Stimulated activated CD8-positive, alpha-beta memory T cell treated with anti-CD3 and anti-CD28 coated beads, Interleukin-2, amount 100 ng/mL, for 48 hours (primary cell): Measurements from ENCODE around the gene NKIRAS2.
"Not testable (repeated sequence)": the region's sequence is repeated elsewhere in the genome, so short reads cannot be mapped to it uniquely, and the experiment has no call there.

Experiments used
- DNase-seq, 2 donors: peaks; one replicate each; pipeline ENCODE4 v3.0.0-alpha.2; 2020; ENCODE audit warnings: low read depth in 2 of 2

The NKIRAS2 gene

DNA sequence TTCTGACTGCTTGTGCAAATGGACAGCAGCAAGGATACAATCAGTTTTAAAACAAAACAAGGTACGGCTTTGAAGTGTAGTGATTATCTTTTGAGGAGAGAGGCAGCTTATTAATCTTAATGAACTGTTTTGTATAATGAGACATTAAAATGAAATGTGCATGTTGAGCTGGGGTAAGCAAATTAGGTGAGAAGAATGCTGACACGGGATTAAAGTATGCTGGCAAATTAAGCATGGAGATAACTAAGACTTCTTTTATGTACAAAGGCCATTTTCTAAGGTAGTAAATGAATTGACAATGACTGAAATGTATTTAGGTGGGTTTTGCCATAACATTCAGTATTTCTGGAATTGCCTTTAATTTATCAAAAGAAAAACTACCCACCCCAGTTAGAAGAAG lies 21.4 kb upstream of the NKIRAS2 start:
- DNase-seq, result no peak

DNA sequence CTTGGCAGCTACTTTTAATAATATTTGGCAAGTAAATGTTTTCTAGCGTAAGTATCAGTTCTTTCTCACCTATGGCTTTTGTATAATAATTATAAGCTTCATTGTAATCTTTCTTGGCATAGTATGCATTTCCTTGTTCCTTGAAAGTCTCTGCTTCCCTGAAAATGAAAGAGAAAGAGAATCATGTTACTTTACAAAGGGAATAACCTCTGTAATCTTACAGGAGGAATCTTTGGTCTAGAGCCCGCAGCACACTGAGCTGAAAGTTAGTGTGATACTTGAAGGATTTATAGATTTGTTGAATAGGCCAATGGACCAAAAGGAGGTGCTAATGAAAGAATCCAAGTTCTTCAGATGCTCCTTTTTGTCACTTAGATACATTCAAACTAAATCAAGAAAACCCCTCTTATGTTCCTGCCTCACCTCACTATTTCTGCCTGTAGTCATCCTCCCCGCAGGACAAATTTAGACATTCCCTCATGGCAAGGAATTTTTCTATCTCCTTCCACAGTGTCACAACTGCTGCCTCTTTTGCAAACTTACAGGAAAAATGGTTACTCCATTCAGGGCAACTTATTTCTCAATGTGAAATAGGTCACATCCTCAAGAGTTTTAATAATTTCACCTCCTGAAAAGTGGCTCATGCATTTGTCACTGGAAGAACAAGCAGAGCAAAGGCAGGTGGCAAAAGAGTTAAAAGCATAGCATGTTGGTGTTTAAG lies 19.3 kb upstream of the NKIRAS2 start:
- no peak for DNase-seq

DNA sequence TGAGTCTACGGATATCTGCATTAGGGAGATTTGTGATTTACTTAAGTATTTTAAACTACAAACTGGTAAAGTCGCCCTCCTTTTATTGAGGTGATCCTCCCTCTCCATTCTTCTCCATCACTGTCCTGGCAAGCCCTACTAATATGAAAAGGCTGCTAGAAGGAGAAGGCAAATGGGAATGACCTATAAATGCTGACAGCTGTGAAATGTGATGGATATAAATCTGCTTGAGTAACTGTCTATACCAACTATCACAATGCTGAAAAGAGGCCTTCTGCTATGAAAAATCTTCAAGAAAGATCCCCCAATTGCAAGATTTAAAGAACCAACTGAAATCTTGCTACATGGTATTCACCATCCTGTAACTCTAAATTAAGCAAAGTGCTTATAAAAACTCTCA lies 18.2 kb upstream of the NKIRAS2 start:
- DNase-seq, result no peak

GRCh38 chr17:42002175-42002791 lies 17.6 kb upstream of the NKIRAS2 start:
- DNase-seq, result no peak

- no peak for DNase-seq
Observed at GRCh38 chr17:42002792-42003301, 17.0 kb upstream of the NKIRAS2 start.

DNA sequence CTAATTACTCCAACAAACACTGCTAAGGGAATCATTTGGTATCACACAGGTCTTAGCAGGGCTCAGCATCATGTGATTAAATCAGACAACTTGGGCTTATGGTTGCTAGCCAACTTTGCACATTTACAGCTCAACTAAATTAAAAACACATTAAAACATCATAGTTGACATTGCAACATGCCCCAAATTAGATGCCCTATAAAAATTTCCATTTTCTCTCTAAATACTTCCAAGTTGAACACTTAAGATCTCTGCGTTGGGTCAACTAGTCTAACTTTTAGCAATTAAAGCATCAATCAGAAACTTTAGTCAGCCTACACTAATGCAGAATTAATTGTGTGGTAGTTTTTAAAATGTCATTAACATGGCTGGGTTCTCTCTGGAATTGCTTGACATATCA lies 14.7 kb upstream of the NKIRAS2 start:
- no peak for DNase-seq

GRCh38 chr17:42009170-42009569 lies 10.7 kb upstream of the NKIRAS2 start:
- no peak for DNase-seq

- DNase-seq, result not testable (repeated sequence)
Observed at GRCh38 chr17:42010266-42010680, 9.6 kb upstream of the NKIRAS2 start.

DNA sequence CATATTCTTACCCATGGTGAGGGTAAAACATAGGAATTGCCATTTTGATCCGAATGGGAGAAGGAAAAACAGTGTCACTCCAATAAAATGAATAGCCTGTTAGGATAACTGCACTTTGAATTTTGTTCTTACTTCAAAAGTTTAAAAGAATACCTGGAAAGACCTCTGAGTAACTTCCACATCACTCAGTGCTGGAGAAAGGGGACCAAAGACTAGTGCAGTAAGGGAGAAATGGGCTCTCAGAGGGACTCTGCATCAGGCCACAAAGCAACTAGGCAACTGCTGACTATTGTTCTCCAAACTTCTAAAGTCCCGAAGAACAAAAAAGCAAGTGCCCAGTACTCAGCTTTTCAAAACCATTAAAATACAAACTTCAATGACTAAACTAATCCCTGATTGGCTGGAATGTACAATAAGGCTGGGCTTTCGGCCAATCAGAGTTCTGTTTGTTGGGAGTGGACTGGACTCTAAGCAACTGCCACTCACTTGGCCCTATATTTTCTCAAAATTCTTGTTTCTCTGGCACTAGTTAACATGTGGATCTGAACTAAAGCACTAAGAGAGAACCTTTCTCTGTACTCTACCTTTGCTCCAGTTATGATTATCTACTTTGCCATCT lies 8.9 kb upstream of the NKIRAS2 start:
- DNase-seq, result no peak

- DNase-seq, result not testable (repeated sequence)
Observed at GRCh38 chr17:42012363-42012762, 7.5 kb upstream of the NKIRAS2 start.

DNA sequence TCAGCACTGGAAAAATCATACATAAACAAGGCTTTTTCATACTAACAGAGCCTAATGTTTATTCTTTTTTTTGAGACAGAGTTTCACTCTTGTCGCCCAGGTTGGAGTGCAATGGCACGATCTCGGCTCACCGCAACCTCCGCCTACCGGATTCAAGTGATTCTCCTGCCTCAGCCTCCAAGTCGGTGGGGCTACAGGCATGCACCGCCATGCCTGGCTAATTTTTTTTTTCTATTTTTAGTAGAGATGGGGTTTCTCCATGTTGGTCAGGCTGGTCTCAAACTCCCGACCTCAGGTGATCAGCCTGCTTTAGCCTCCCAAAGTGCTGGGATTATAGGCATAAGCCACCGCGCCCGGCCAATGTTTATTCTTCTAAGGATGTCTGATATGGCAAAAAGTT lies 6.2 kb upstream of the NKIRAS2 start:
- DNase-seq, result not testable (repeated sequence)

DNA sequence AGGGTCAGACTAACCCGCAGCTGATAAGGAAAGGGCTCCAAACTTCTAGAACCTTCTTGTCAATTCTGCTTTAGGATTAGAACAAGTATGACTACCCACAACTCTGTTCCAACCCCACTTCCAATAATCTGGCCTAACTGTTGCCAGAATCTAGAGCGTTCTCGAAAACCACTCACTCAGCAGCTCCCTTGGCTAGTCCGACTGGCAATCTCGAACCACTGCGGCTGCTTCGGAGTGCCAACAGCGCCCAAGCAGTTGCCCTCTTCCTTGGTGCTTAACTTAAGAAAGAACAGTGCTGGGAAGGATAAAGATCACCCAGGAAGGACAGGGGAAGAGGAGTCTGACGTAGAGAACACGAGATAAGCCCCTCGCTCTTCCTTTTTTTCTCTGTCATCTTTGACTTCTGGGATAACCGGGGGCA lies 3.5 kb upstream of the NKIRAS2 start:
- DNase-seq, result no peak

- peak; percentile 85 to 87 for DNase-seq
Observed at GRCh38 chr17:42016941-42017865, 2.7 kb upstream of the NKIRAS2 start, which contains the start of gene DNAJC7. Gene DNAJC7, minus strand, starts transcription at chr17:42017439. Its CDS starts 23 bp downstream, at chr17:42017416.

- no peak for DNase-seq
Observed at GRCh38 chr17:42017866-42018200, 2.1 kb upstream of the NKIRAS2 start.

DNA sequence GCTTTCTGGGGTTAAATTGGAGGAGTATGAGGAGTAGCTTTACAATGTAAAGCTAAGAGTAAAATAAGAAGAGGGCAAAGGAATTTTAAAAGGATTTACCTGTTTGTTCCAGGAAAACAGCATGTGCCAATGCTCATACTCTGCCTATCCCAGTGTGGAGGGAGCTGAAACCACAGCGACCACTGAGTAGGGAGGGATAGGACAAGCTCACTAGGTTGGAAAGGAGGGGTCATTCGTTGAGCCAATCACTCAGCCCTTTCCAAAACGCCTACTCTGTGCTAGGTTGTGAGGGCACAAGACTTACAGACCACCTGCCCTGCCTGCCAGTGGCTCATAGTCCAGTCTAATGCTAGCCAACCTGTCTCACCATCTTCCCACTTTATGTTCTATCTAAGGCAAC lies 1.6 kb upstream of the NKIRAS2 start:
- DNase-seq, result no peak

DNA sequence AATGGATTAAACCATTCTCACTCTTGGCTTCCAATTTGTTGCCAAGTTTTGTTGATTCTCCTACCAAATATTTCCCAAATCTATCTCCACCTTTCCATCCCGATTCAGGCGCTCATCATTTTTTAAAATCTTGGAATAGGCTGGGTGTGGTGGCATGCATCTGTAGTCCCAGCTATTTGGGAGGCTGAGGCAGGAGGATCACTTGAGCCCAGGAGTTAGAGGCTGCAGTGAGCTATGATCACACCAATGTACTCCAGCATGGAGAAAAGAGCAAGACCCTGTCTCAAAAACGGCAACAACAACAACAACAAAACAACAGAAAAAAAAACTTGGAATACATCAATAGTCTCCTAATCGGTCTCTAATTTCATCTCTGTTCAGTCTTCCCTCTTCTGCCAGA lies 902 bp upstream of the NKIRAS2 start:
- no peak for DNase-seq

GRCh38 chr17:42020845-42021244 lies 955 bp downstream of the NKIRAS2 start:
- not testable (repeated sequence) for DNase-seq

GRCh38 chr17:42023524-42024349 lies 3.8 kb downstream of the NKIRAS2 start:
- no peak for DNase-seq

- DNase-seq, result no peak
Observed at GRCh38 chr17:42025191-42025579, 5.3 kb downstream of the NKIRAS2 start.

- DNase-seq, result no peak
Observed at GRCh38 chr17:42025936-42026335, 6.0 kb downstream of the NKIRAS2 start.
